GM18517 (cell line): ENCODE results near the gene NSD1.

Experiments used
- ATAC-seq: cut with Tn5 transposase; IDR thresholded peaks from one replicate; pipeline ENCODE4 v1.9.1; 2021; ENCODE audit warnings: mild to moderate bottlenecking, moderate library complexity; ENCODE audit not compliant: unreplicated experiment

The NSD1 gene

GRCh38 chr5:177319913-177320588 lies 186.5 kb downstream of the NSD1 start:
- ATAC-seq, result no peak

GRCh38 chr5:177320879-177321278 lies 187.3 kb downstream of the NSD1 start:
- no peak for ATAC-seq

- ATAC-seq, result no peak
Observed at GRCh38 chr5:177325868-177326381, 192.4 kb downstream of the NSD1 start.

GRCh38 chr5:177327539-177328522 lies 194.3 kb downstream of the NSD1 start:
- ATAC-seq, result no peak

- ATAC-seq, result no peak
Observed at GRCh38 chr5:177328545-177329231, 195.1 kb downstream of the NSD1 start.

- no peak for ATAC-seq
Observed at GRCh38 chr5:177329883-177330282, 196.3 kb downstream of the NSD1 start.

GRCh38 chr5:177330991-177331842 lies 197.6 kb downstream of the NSD1 start:
- ATAC-seq, result no peak

- no peak for ATAC-seq
Observed at GRCh38 chr5:177332031-177332895, 198.7 kb downstream of the NSD1 start.

- no peak for ATAC-seq
Observed at GRCh38 chr5:177332896-177333260, 199.3 kb downstream of the NSD1 start.

- no peak for ATAC-seq
Observed at GRCh38 chr5:177333420-177334154, 200.0 kb downstream of the NSD1 start.

GRCh38 chr5:177334155-177334551 lies 200.6 kb downstream of the NSD1 start:
- ATAC-seq, result no peak

GRCh38 chr5:177334781-177335700 lies 201.5 kb downstream of the NSD1 start:
- ATAC-seq, result no peak

- ATAC-seq, result no peak
Observed at GRCh38 chr5:177335701-177336065, 202.1 kb downstream of the NSD1 start.

- no peak for ATAC-seq
Observed at GRCh38 chr5:177336112-177336511, 202.5 kb downstream of the NSD1 start.

GRCh38 chr5:177336603-177337494 lies 203.3 kb downstream of the NSD1 start:
- ATAC-seq, result no peak

GRCh38 chr5:177338251-177339106 lies 204.9 kb downstream of the NSD1 start:
- ATAC-seq, result no peak
